ENCODE data around the gene LUC7L2.

LUC7L2 gene

DNA sequence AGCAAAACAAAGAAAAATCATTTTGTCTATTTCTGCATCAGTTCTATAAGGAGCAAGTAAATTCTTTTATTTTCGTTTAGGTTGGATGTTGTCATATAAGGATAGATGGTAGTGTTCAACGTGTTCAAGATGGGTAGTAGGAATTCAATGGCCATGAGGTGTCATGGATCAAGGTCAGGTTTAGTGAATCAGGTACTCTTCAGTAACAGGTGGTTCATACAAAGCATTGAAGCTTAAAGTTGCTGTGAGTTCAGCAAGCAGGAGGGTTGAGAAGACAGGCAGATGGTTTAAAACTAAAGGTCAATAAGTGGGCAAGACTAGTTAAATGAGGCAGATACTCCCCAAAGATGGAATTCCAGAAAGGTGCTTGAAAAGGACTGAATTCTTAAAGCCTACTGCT is 5.6 kb downstream of the LUC7L2 start:
- no peak for DNase-seq (ENCODE audit: low read depth)
- TF ChIP-seq, protein P1, sequence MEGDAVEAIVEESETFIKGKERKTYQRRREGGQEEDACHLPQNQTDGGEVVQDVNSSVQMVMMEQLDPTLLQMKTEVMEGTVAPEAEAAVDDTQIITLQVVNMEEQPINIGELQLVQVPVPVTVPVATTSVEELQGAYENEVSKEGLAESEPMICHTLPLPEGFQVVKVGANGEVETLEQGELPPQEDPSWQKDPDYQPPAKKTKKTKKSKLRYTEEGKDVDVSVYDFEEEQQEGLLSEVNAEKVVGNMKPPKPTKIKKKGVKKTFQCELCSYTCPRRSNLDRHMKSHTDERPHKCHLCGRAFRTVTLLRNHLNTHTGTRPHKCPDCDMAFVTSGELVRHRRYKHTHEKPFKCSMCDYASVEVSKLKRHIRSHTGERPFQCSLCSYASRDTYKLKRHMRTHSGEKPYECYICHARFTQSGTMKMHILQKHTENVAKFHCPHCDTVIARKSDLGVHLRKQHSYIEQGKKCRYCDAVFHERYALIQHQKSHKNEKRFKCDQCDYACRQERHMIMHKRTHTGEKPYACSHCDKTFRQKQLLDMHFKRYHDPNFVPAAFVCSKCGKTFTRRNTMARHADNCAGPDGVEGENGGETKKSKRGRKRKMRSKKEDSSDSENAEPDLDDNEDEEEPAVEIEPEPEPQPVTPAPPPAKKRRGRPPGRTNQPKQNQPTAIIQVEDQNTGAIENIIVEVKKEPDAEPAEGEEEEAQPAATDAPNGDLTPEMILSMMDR (conservative IDR thresholded peaks at IDR 0.05; ENCODE audit: low read length) = no peak
- no peak overlapping the region for H3K4me3 ChIP-seq (ENCODE audit: low read length)

GRCh38 chr7:139366400-139366799 is 6.7 kb downstream of the LUC7L2 start:
- H3K4me3 ChIP-seq (ENCODE audit: low read length) = no peak overlapping the region
- TF ChIP-seq, protein P1 (conservative IDR thresholded peaks at IDR 0.05; ENCODE audit: low read length) = no peak
- DNase-seq (ENCODE audit: low read depth) = no peak

- TF ChIP-seq, protein P1 (conservative IDR thresholded peaks at IDR 0.05; ENCODE audit: low read length) = no peak
- no peak for DNase-seq (ENCODE audit: low read depth)
Measured at GRCh38 chr7:139367438-139368155, 7.9 kb downstream of the LUC7L2 start.

DNA sequence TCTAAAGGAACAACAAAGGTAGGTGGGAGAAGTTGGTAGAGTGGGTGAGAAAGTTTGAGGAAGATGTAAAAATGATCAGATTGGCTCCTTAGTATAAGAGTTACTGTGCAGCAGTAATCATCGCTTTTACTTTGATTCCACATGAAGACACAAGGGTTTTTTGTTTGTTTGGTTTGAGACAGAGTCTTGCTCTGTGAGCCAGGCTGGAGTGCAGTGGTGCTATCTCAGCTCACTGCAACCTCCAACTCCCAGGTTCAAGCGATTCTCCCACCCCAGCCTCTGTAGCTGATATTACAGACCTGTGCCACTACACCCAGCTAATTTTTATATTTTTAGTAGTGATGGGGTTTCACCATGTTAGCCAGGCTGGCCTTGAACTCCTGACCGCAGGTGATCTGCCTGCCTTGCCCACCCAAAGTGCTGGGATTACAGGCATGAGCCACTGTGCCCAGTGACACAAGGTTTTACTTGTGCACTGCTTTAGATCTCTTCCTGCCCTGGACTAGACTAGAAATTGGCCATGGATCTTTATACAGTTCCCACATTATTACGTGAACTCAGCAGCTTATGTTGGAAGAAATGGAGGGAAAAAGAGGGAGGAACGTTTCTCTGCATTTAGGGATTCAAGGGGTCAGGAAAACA is 10.7 kb downstream of the LUC7L2 start:
- TF ChIP-seq, protein P1 (conservative IDR thresholded peaks at IDR 0.05; ENCODE audit: low read length) = no peak
- no peak for DNase-seq (ENCODE audit: low read depth)
- H3K4me3 ChIP-seq (ENCODE audit: low read length) = no peak overlapping the region

More at GRCh38 chr7:139367438-139368155, 7.9 kb downstream of the LUC7L2 start:
- H3K4me3 ChIP-seq (ENCODE audit: low read length) = no peak overlapping the region

- no peak overlapping the region for H3K4me3 ChIP-seq (ENCODE audit: low read length)
- no peak for DNase-seq (ENCODE audit: low read depth)
- TF ChIP-seq, protein P1 (conservative IDR thresholded peaks at IDR 0.05; ENCODE audit: low read length) = no peak
Measured at GRCh38 chr7:139370943-139371313, 11.2 kb downstream of the LUC7L2 start.

DNA sequence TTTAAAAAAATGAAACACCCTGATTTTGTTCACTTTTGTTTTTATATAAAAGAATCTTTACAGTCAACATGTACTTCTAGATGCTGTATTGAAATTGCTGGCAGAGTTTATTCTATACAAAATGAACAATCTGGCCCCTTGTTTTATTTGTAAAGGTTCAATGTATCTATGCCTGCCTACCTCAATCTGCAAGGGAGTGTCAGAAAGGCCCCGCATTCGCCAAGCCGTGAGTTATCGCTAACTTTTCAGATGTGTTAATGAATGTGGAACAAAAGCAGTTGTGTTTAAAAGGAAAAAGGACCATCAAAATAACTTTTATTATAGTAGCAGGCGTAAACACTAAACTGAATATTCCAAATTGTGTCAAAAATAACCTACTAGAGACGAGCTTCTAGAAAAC is 14.6 kb downstream of the LUC7L2 start:
- TF ChIP-seq, protein P1 (conservative IDR thresholded peaks at IDR 0.05; ENCODE audit: low read length) = no peak
- no peak for DNase-seq (ENCODE audit: low read depth)
- H3K4me3 ChIP-seq (ENCODE audit: low read length) = no peak overlapping the region

- H3K4me3 ChIP-seq (ENCODE audit: low read length) = no peak overlapping the region
- TF ChIP-seq, protein P1 (conservative IDR thresholded peaks at IDR 0.05; ENCODE audit: low read length) = no peak
- no peak for DNase-seq (ENCODE audit: low read depth)
Measured at GRCh38 chr7:139382439-139382838, 22.7 kb downstream of the LUC7L2 start.
